AG09319 (cell line): ENCODE measurements around the gene PTH2R.
"Not testable (repeated sequence)": the region's sequence is repeated elsewhere in the genome, so short reads cannot be mapped to it uniquely, and the experiment has no call there.

Experiments used
- DNase-seq: peaks from one replicate; pipeline ENCODE4 v3.0.0-alpha.2; 2010; ENCODE audit warnings: low read depth; ENCODE audit errors: extremely low read depth
- TF ChIP-seq, protein P1 (sequence below): IDR thresholded peaks from 2 replicates; pipeline ENCODE4 v1.5.1; 2011; ENCODE audit warnings: low read depth, mild to moderate bottlenecking, inconsistent platforms, low read length, moderate library complexity

PTH2R gene

DNA sequence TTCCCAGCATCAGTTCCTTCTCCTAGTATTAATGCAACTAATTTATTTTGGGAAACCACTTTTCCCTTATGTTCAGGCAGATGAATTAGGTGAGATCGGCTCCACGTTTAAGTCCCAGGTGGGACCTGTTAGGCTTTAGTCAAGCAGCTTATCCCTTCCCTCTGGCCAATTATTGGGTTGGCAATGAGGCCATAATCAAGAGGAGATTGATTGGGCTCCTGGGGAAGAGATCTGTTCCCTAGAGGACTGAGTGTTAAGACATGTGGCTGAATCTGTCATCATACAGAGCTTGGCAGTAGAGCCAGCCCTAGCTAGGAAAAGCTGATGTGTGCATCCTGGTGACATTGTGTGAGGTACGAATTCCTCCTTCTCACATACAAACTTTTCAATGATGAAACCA lies 104.4 kb downstream of the PTH2R start:
- TF ChIP-seq, protein P1, sequence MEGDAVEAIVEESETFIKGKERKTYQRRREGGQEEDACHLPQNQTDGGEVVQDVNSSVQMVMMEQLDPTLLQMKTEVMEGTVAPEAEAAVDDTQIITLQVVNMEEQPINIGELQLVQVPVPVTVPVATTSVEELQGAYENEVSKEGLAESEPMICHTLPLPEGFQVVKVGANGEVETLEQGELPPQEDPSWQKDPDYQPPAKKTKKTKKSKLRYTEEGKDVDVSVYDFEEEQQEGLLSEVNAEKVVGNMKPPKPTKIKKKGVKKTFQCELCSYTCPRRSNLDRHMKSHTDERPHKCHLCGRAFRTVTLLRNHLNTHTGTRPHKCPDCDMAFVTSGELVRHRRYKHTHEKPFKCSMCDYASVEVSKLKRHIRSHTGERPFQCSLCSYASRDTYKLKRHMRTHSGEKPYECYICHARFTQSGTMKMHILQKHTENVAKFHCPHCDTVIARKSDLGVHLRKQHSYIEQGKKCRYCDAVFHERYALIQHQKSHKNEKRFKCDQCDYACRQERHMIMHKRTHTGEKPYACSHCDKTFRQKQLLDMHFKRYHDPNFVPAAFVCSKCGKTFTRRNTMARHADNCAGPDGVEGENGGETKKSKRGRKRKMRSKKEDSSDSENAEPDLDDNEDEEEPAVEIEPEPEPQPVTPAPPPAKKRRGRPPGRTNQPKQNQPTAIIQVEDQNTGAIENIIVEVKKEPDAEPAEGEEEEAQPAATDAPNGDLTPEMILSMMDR: no peak
- no peak for DNase-seq

DNA sequence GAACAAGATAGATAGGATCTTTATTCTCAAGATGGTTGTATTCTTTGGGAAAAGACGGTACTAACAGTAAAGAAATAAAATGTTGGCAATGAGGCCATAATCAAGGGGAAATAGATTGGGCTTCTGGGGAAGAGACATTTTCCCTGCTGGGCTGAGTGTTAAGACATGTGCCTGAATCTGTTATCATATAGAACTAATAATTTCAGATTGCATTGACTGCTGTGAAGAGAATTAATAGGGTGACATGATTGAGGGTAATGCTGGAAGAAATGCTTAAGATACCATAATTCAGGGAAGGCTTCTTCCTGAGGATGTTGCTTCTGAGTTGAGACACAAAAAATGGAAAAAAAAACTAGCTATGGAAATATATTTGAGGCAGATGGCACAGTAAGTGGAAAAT lies 105.0 kb downstream of the PTH2R start:
- DNase-seq: no peak
- TF ChIP-seq, protein P1: no peak

DNA sequence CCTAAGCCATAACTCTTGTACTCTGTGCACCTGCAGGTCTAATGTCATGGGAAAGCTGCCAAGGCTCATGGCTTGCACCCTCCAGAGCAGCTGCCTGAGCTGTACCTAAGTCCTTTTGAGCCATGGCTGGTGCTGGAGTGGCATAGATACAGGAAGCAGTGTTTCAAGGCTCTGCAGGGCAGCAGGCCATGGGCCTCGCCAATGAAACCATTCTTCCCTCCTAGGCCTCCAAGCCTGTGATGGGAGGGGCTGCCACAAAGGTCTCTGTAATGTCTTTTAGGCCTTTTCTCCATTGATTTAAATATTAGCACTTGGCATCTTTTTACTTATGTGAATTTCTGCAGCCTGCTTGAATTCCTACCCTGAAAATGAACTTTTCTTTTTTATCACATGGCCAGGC lies 108.5 kb downstream of the PTH2R start:
- DNase-seq: no peak
- TF ChIP-seq, protein P1: no peak

DNA sequence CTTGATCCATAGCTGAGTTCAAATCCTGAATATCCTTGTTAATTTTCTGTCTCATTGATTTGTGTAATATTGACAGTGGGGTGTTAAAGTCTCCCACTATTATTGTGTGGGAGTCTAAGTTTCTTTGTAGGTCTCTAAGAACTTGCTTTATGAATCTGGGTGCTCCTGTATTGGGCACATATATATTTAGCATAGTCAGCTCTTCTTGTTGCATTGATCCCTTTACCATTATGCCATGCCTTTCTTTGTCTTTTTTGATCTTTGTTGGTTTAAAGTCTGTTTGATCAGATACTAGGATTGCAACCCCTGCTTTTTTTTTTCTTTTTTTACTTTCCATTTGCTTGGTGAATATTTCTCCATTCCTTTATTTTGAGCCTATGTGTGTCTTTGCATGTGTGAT lies 116.5 kb downstream of the PTH2R start:
- DNase-seq: not testable (repeated sequence)

DNA sequence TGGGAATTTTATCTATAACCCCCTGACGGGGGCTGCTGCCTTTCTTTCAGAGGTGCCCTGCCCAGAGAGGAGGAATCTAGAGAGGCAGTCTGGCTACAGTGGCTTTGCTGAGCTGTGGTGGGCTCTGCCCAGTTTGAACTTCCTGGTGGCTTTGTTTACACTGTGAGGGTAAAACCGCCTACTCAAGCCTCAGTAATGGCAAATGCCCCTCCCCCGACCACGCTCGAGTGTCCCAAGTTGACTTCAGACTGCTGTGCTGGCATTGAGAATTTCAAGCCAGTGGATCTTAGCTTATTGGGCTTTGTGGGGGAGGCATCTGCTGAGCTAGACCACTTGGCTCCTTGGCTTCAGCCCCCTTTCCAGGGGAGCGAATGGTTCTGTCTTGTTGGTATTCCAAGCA lies 118.6 kb downstream of the PTH2R start:
- DNase-seq: not testable (repeated sequence)

DNA sequence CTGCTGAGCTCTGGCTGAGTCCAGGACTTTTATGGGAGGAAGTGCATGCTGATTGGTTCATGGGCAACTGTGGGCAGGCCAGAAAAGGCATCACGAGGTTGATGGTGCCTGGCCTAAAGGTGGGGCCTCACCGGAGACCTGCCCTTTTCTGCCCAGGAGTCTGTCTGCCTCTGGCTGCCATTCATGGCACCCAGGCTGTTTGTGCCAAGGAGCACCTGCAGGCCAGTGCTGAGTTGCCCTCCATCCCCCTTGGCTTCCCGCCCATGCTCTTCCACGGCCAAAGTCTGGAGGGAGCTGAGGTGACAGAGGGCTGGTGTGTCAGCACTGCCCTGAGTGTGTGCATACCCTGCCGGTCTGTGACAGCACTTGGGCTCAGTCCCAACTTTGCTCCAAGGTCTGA lies 123.2 kb downstream of the PTH2R start:
- DNase-seq: no peak
- TF ChIP-seq, protein P1: no peak

DNA sequence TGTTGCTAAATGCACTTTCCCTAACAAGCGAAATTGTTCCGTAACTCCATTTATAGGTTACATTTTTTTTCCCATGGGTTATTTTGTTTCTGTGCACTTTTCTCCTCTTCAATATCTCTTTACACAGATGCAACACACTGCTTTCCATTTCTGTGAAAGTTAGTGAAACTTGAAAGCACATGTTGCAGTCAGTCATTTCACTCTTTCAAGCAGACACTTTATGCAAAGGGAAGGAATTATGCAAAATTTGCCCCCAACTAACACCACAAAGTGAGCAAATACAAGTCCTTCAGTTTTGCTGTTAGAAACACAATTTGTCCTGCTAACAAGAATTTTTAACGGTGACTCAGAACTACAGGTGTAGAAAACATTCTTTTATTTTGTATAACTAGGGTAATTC lies 124.8 kb downstream of the PTH2R start:
- TF ChIP-seq, protein P1: no peak
- DNase-seq: no peak

DNA sequence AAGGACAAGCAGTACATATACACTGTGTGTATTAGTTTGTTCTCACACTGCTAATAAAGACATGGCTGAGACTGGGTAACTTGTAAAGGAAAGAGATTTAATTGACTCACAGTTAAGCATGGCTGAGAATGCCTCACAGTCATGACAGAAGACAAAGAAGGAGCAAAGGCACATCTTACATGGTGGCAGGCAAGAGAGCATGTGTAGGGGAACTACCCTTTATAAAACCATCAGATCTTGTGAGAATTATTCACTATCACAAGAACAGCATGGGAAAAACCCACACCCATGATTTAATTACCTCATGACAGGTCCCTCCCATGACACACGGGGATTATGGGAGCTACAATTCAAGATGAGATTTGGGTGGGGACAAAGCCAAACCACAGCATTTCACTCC lies 129.0 kb downstream of the PTH2R start:
- not testable (repeated sequence) for DNase-seq

DNA sequence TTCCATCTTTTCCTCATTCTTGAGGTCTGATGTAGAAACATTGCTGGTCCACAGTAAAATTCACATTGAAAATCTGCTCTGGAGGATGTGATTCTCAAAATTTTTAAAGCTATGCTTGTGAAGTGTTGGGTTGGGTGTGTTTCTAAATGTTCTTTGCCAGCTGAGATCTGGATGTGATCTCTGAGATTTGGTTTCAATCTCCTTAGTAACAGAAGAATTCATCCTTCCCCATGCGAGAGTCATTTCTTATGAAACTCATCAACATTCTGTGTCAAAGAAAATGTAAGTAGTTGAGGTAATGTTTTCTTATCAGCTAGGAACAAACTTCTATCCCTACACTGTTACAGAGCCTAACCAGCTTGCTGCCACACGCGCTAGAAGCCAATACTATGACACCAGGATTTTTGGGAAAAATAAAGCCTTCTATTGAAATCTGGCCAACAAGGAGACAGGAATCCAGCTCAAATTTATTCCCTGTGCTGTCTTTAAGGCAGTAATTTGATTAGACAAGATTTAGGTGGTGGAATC lies 134.9 kb downstream of the PTH2R start:
- no peak for DNase-seq
- TF ChIP-seq, protein P1: no peak
